ENCODE data around the gene CACNA1S. TPM values are rescaled to one million over a fixed set of nuclear protein-coding genes. Genes with fewer than 3 reads are reported as not detected.

The CACNA1S gene
- total and polyA plus RNA-seq, 2 of the 8 experiments (the other 6 are each of a cell fraction or from before 2014, with no cell fraction given): 0.06 TPM; not detected in 1

DNA sequence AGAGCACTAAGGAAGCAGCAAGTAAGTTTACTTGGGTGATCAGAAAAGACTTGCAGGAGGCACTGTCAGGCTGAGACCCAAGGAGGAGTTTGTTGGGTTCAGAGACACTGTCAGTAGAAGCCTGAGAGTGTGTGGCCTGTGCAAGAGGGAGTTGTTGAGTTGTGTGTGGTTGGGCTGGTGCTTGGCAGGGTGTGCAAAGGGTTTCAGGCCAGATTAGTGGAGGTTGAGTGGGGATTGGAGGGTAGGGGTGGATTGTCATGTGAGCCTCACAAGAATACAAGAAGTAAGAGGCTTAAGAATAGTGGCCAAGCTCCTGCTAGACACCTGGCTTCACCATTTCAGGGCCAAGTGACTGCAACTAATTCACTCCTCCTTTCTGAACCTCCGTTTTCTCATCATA lies 79.8 kb downstream of the CACNA1S start:
- Histone ChIP-seq H2BK5ac (ENCODE audit: low read depth, low read length) (no peak overlapping the region), H3K14ac (ENCODE audit: insufficient read length) (no peak overlapping the region), H2BK20ac (ENCODE audit: low read length) (no peak overlapping the region), H4K5ac (ENCODE audit: insufficient read length, low read depth, low read length) (no peak overlapping the region), H2BK15ac (ENCODE audit: low read length) (no peak overlapping the region), H3K4me3 (ENCODE audit: extremely low read depth in 1 of 4, insufficient read depth in 2 of 4, low read depth in 3 of 4, low read length in 4 of 4) (no peak overlapping the region), H4K20me1 (replicated peaks in 1 of 2; ENCODE audit: control insufficient read depth in 1 of 2, insufficient read depth in 2 of 2, low read length in 2 of 2) (no peaks in the 10 kb centered on the region), H3K36me3 (ENCODE audit: control insufficient read depth in 2 of 4, insufficient read depth in 4 of 4, low read length in 3 of 4) (peaks cover 0 to 5% (median 0%) of the 10 kb centered on the region in 4 experiments; a peak in 1 of 8 replicates), H3K18ac (ENCODE audit: extremely low read depth, low read length) (no peak overlapping the region), H3K4ac (replicated peaks; ENCODE audit: insufficient read length, low read depth, low read length) (no peak overlapping the region), H4K8ac (ENCODE audit: extremely low read depth, insufficient read depth, low read length) (no peak overlapping the region), H2BK120ac (replicated peaks; ENCODE audit: low read depth, low read length) (no peak overlapping the region), H2BK12ac (ENCODE audit: low read depth, low read length) (no peak overlapping the region), H3K9me3 (ENCODE audit: insufficient read depth in 2 of 2, low read depth in 1 of 2, low read length in 1 of 2) (no peaks in the 10 kb centered on the region), H3K9ac (replicated peaks in 1 of 4; ENCODE audit: extremely low read depth in 1 of 4, low read depth in 3 of 4, low read length in 3 of 4) (no peak overlapping the region), H3K27ac (ENCODE audit: low read depth, low read length) (no peak overlapping the region), H3K23ac (ENCODE audit: insufficient read length) (no peak overlapping the region), H3K79me1 (ENCODE audit: low read depth, low read length) (no peaks in the 10 kb centered on the region), H3K27me3 (replicated peaks in 1 of 4; ENCODE audit: control insufficient read depth in 3 of 4, extremely low read depth in 1 of 4, insufficient read depth in 3 of 4, low read length in 3 of 4) (no peaks in the 10 kb centered on the region), H4K91ac (replicated peaks; ENCODE audit: insufficient read length, low read length) (no peak overlapping the region), H3K56ac (replicated peaks; ENCODE audit: insufficient read length, low read depth, low read length) (no peak overlapping the region), H2AK5ac (ENCODE audit: low read depth, low read length) (no peak overlapping the region), H3K23me2 (ENCODE audit: low read depth, low read length) (no peaks in the 10 kb centered on the region), H3K4me2 (ENCODE audit: insufficient read depth in 1 of 2, low read depth in 2 of 2, low read length in 2 of 2) (no peak overlapping the region), H2AFZ (ENCODE audit: low read length) (no peak overlapping the region), H3K79me2 (ENCODE audit: control insufficient read depth in 1 of 2, insufficient read depth in 2 of 2, low read length in 2 of 2) (no peaks in the 10 kb centered on the region), H3K4me1 (replicated peaks in 1 of 4; ENCODE audit: control insufficient read depth in 3 of 4, insufficient read depth in 4 of 4, low read length in 3 of 4) (no peaks in the 10 kb centered on the region)
- FAIRE-seq (no peak), DNase-seq (ENCODE audit: low read depth in 1 of 2, low spot score in 2 of 2) (no peak)
- POLR2A ChIA-PET (ENCODE audit: partially characterized antibody): no interaction called here
- TF ChIP-seq FOSL1 (IDR thresholded peaks at IDR 0.05; ENCODE audit: insufficient read depth, low read depth, low read length) (no peak), KDM4A (IDR thresholded peaks at IDR 0.05; ENCODE audit: low read depth, low read length, severe bottlenecking) (no peak), CTCF (IDR thresholded peaks at IDR 0.05; ENCODE audit: control extremely low read depth in 1 of 3, insufficient read depth in 1 of 3, low read depth in 1 of 3, low read length in 3 of 3) (no peak), KDM1A (IDR thresholded peaks at IDR 0.05; ENCODE audit: borderline replicate concordance, low read length) (no peak), CBX8 (IDR thresholded peaks at IDR 0.05; ENCODE audit: borderline replicate concordance, low read depth, low read length) (no peak), CEBPB (IDR thresholded peaks at IDR 0.05; ENCODE audit: low read depth, low read length) (no peak), TBP (IDR thresholded peaks at IDR 0.05; ENCODE audit: low read depth, low read length) (no peak), HDAC2 (IDR thresholded peaks at IDR 0.05; ENCODE audit: borderline replicate concordance in 1 of 2, low read depth in 2 of 2, low read length in 2 of 2) (no peak), GABPA (IDR thresholded peaks at IDR 0.05; ENCODE audit: borderline replicate concordance, insufficient read depth, low read length) (no peak)
- WGBS, 2 experiments (ENCODE audit: extremely low coverage in 1 of 2, insufficient coverage in 1 of 2, insufficient read length in 1 of 2, insufficient replicate concordance in 2 of 2, low coverage in 1 of 2, low lambda C conversion rate in 2 of 2, missing lambda C conversion rate in 1 of 2): 86% methylated on average over 1 of the region's 1 CpG; no CpG with 5 or more reads in 1 of the 2 experiments
- CTCF ChIA-PET (ENCODE audit: partially characterized antibody): interaction anchor here (14.6 kb wide), 1 partner anchor 7 kb away, joined by 274 read pairs; the partner anchor contains the start of gene KIF21B

All from H1 (cell line).